GM18520 (cell line): ENCODE data around the gene ZNF627.
A peak's percentile ranks its signal among the peaks of the same experiment; 100 is the strongest.
"Not testable (repeated sequence)": the region's sequence is repeated elsewhere in the genome, so short reads cannot be mapped to it uniquely, and the experiment has no call there.

Experiments used
- ATAC-seq: cut with Tn5 transposase; IDR thresholded peaks from one replicate; pipeline ENCODE4 v1.9.1; 2021; ENCODE audit not compliant: unreplicated experiment

ZNF627 gene

GRCh38 chr19:11622401-11622800 lies 25.1 kb downstream of the ZNF627 start:
- not testable (repeated sequence) for ATAC-seq

DNA sequence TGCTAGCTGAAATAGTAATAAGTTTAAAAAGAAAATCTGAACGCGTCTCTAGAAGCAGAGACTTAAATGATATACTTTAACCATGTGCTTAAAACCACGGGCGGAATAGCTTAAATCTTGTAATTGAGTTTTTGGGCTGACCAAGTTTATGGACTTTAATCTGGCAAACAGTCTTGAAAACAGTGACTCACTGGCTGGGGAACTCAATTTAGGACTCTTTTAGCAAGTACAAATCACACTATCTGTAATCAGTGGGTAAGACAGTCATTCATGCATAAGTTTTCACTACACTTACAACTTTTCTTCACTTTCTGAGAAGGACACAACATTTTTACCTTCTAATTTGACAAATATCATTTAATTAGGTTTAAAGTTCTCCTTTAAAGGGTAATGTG lies 26.8 kb downstream of the ZNF627 start:
- no peak for ATAC-seq

DNA sequence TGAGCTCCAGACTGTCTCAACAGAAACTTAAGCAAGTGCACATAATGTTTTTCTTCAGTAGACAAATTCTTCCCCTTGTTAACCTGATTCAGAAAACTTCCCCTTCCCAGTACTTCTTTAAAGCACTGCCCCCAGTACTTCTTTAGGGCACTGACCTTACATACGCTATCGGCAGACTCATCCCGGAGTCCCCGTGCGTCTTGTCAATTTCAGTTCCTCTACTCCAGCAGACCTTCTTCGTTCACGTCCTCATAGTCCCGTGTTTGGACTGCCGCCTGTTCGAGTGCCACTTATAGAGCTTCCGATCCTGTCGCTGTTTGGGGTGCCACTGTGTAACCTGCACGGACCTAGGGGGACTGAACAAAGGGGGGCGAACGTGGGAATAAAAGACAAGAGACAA lies 29.0 kb downstream of the ZNF627 start:
- ATAC-seq: no peak

DNA sequence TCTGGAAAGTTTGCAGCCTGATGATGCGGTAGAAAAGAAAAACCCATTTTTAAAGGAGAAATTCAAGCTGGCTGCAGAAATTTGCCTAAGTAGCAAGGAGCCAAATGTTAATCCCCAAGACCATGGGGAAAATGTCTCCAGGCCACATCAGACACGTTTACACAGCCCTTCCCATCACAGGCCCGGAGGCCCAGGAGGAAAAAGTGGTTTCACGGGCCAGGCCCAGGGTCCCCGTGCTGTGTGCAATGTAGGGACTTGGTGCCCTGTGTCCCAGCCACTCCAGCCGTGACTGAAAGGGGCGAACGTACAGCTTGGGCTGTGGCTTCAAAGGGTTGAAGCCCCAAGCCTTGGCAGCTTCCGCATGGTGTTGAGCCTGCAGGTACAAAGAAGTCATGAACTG lies 35.9 kb downstream of the ZNF627 start:
- no peak for ATAC-seq

DNA sequence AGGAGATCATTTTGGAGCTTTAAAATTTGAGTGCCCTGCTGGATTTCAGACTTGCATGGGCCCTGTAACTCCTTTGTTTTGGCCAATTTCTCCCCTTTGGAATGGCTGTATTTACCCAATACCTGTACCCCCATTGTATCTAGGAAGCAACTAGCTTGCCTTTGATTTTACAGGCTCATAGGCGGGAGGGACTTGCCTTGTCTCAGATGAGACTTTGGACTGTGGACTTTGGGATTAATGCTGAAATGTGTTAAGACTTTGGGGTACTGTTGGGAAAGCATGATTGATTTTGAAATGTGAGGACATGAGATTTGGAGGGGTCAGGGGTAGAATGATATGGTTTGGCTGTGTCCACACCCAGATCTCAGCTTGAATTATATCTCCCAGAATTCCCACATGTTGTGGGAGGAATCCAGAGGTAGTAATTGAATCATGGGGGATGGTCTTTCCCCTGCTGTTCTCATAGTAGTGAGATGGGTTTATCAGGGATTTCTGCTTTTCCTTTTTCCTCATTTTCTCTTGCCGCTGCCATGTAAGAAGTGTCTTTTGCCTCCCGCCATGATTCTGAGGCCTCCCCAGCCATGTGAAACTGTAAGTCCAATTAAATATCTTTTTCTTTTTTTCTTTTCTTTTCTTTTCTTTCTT lies 36.9 kb downstream of the ZNF627 start:
- ATAC-seq: not testable (repeated sequence)

DNA sequence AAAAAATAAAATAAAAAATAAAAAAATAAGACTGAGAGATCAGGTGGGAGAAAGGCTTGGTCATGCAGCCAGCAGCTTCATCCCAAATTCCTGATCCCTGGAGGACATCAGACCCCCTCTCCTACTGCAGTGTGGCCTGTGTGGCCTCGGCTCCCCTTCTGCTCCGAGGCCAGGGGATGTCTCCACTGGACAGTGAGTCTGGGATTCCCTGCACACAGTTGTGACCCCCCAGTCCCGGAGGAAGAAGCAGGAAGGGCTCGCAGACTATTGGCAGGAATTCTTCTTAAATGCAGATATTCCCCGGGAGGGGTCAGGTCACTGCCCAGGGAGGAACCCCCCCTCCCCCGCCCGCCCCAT lies 41.9 kb downstream of the ZNF627 start:
- ATAC-seq: no peak

GRCh38 chr19:11639602-11640471 lies 42.6 kb downstream of the ZNF627 start:
- peak; percentile 61 for ATAC-seq

DNA sequence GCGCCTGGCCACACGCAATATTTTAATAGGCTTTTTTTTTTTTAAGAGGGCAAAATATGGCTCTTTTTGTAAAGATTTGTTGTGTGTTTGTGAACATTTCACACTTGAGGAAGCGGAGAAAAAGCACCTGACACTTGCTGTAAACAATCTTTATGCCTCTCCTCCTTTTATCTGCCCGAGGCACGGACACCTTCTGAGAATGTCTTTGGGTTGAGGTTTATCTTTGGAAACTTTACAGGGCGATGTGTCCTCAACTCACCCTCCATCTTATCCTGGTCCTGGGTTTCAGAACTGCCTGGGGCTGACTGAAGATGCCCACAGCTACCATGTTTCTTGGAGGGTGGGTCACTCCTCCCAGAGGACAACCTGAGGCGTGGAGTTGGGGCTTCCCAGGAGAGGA lies 44.0 kb downstream of the ZNF627 start:
- no peak for ATAC-seq

- ATAC-seq: no peak
Observed at GRCh38 chr19:11642902-11643301, 45.6 kb downstream of the ZNF627 start.

DNA sequence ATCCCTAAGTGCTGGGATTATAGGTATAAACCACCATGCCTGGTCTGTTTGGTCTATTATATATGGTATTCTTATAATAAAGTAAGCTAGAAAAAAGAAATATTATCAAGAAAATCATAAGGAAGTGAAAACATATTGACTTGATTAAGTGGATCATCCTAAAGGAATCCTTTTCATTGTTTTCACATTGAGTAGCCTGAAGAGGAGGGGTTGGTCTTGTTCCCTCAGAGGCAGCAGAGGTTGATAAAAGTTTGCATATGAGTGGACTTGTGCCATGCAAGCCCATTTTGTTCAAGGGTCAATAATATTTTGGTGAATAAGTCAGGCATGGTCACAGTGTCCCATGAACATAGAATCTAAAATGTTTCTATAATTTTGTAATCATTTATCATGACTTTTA lies 52.7 kb downstream of the ZNF627 start:
- ATAC-seq: no peak

- ATAC-seq: no peak
Observed at GRCh38 chr19:11651062-11651461, 53.8 kb downstream of the ZNF627 start.

DNA sequence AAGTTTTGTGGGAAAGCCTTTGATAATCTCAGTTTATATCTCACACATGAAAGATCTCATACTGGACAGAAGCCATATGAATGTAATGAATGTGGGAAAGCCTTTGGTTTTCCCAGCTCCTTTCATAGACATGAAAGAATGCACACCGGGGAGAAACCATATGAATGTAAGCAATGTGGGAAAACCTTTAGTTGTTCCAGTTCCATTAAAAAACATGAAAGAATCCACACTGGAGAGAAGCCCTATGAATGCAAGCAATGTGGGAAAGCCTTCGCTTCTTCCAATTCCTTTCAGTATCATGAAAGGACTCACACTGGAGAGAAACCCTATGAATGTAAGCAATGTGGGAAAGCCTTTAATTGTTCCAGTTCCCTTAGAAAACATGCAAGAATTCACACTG lies 54.8 kb downstream of the ZNF627 start:
- ATAC-seq: no peak

GRCh38 chr19:11652492-11652891 lies 55.2 kb downstream of the ZNF627 start:
- no peak for ATAC-seq

DNA sequence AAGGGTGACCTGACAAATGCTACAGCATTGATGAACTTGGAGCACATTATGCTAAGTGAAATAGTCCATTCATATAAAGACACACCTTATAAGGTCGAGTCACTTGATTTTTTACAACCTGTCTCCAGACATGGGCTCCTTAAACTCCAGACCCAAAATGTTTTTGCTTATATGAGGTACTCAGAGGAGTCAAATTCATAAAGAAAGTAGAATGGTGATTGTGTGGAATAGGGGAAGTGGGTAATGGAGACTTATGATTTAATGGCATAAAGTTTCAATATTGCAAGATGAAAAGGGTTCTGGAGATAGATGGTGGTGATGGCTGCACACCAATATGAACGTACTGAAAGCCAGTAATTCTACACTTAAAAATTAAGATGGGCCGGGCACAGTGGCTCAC lies 59.3 kb downstream of the ZNF627 start:
- ATAC-seq: no peak

DNA sequence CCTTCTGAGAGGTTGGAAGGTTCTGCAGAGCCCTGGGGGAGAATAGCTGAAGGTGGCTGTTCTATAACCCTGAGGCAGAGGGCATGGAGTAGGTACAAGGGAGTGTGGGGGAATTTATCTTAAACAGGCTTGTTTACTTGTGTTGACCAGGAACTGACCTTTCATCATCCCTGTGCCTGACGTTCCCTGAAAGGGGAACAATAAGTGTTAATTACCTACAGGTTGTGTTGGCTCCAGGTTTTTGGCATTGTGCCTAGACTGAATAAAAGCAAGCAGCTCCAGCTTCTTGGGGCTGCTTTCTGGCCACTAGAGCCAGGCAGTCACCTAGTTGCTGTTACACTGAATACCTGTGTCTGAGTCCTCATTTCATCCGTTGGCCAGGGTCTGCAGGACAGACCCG lies 60.0 kb downstream of the ZNF627 start:
- no peak for ATAC-seq

GRCh38 chr19:11658970-11659369 lies 61.7 kb downstream of the ZNF627 start:
- ATAC-seq: no peak

- ATAC-seq: no peak
Observed at GRCh38 chr19:11659612-11660011, 62.3 kb downstream of the ZNF627 start.

DNA sequence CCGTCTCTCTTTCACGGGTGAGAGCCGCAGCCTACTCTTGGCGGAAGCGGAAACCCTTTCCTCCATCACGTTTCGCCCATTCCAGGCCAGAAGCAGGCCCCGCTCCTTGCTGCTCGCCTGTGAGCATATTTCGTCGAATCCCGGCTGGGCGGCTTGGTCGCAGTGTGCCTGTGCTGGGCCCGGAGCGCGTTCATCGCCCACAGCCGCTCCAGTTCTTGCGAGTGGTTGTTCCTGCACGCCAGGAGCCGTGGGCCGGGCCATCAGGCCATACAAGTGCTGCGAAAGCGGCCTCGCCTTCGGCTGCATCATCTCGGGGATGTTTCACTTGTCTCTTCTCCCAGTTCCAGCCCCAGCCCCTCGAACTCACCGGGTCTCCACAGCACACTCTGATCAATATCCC lies 65.0 kb downstream of the ZNF627 start:
- ATAC-seq: no peak

GRCh38 chr19:11663181-11663591 lies 65.9 kb downstream of the ZNF627 start:
- no peak for ATAC-seq
